NCI-H82 (cell line): Measurements from ENCODE around the gene UNC5A.

Experiments used
- DNase-seq: peaks from one replicate; lab custom pipeline; 2025; lab: John Stamatoyannopoulos, UW

The UNC5A gene

DNA sequence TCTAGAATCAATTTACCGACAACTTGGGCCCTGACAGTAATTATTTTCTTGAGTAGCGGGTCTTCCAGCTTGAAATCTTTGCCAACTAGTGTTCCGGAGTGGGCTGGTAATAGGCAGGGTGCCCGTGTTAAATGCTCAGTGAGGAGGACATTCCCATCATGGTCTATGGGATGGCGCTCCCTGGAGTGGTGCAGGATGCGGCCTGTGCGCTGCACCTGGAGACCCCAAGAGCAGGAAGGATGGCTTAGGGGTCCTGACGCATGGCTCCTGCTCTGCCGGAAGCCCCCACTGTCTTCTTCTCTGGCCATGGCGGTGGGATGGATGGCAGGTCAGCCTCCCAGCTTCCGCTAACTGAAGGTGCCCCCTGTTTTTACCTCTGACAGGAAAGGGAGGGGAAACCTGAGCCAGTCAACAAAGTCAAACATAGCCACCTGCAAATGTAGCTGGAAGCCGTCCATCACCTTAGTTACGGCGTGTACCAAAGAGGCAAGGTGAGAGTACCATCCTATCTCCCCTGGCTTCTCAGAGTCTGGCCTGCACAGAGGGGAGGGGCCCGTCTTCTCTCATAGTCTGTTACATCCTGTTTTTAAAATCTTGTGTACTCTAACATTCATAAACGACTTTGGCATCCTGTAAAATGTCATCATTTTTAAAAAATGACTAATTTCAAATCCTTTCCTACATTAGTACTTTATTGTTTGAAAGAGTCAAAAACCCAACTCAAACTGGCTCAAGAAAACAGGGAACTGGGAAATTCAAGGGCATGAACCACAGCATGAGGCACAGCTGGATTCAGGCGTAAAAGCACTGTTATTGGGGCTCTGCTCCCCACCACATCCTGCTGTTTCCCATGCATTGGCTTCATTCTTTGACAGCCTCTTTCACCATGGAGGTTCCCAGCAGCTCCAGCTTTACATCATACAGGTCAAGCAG is 28.5 kb upstream of the UNC5A start:
- no peak for DNase-seq

DNA sequence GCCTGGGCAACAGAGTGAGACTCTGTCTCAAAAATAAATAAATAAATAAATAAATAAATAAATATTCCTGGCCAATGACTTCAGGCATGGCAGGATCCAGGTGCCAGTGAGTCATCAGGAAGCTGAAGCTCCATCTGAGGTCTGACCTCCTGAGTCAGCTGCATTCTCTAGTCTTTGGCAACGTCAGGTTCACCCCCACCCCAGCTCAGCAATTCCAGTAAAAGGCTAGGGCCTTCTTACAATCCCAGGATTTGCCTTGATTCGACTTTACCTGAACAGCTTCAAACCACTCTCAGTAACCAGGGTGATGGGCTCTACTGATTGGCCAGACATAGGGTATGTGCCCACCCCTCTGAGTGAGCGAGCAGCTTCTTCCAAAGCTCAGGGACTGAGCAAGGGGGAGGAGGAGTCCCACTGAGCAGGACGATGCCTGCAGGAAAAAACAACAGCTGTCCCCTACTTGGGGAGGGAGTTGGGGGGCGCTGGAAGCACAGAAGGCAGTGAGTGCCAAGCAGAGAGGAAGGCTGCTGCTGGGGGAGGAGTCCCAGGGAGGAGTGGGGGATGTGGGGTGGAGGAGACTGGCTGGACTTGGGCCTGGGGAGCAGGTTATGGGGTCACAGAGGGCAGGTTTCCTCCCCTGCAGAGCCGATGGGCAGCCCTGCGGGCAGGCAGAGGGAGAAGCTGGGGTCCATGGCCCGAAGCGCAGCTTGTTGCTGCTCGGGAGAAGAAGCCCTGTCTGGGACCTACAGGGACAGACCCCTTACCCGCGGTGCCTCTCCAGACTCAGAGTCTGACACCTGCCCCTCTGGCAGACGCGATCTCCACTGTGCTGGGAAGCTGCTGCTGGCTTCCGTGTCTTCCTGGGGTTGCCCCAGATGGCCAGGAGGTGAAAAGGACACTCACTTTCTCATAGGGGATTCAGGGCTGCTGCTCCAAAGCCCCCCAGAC is 25.9 kb upstream of the UNC5A start:
- peak; percentile 95 for DNase-seq

DNA sequence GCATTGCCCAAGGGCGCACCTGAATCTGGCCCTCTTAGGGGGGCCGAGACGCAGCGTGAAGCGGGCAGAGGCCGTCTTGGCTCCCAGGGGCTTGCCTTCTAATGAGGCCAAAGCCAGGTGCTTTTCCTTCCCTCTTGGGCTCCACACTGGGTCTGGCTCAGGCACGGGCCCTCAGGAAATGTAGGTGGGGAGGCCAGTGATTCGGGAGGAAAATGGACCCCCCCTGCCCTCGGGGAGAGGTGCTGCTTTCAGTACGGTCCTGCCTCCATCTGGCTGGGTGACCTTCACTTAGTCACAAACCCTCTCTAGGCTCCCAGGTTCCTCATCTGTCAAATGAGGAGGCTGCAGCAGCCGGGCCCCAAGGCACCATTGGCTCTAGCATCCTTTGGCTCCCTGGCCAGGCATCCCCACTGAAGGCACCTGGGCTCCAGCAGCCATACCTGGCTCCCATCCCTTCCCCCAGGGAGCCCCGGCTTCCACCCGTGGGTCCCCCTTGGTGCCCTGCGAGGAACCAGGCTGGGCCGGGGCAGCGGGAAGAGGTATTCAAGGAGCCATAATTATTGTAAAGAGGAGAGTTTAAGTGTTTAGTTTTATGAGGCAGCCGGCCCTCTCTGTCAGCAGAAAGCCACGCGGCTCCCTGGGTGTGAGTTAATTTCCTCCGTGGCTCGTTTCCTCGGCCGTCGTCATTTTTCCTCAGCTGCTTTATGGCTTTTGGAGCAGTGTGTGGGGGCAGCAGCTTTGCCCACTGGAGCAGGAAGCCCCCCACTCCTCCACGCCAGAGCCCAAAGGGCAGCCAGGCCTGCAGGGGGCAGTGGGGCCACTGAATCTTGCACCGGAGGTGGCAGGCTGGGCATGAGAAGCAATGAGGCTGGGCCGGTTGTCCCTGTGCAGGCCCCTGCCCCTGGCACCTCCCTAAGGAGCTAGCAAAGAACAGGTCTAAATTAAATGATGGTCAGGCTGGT is 24.9 kb upstream of the UNC5A start:
- no peak for DNase-seq

DNA sequence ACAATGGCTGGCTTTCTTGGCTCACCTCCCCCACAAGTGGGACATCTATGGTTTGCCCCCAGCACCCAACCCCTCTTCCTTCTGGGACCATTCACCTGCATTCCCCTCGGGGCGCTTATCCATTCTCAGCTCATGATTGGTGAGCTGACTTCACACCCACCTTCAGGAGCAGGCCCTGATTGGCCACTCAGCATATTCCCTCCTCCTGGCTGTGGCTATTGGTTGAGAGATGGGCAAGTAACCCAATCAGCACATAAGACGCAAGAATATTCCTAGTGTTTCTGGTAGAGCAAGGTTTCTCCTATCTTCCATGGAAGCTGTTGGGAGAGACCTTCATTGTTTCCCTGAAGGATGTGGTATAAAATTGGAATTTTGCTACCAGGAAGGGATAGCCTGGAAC is 22.7 kb upstream of the UNC5A start:
- DNase-seq = no peak

DNA sequence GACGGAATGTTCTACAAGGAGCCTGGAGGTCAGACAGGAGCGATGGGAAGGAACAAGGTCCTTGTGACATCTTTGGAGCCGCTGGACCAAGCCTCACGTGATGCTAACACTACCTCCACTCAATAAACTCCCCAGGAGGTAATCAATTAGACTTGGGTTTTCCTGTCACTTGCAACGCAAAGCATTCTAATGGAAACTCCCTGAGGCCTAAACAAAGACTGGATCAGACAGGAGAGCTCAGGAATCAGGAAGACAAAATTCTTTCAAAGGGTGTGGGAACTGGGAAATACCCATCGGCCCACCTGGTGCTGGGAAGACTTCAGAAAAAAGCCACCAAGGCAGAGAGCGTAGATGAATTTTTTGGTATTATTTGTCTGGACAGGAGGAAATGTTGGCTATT is 22.3 kb upstream of the UNC5A start:
- no peak for DNase-seq

DNA sequence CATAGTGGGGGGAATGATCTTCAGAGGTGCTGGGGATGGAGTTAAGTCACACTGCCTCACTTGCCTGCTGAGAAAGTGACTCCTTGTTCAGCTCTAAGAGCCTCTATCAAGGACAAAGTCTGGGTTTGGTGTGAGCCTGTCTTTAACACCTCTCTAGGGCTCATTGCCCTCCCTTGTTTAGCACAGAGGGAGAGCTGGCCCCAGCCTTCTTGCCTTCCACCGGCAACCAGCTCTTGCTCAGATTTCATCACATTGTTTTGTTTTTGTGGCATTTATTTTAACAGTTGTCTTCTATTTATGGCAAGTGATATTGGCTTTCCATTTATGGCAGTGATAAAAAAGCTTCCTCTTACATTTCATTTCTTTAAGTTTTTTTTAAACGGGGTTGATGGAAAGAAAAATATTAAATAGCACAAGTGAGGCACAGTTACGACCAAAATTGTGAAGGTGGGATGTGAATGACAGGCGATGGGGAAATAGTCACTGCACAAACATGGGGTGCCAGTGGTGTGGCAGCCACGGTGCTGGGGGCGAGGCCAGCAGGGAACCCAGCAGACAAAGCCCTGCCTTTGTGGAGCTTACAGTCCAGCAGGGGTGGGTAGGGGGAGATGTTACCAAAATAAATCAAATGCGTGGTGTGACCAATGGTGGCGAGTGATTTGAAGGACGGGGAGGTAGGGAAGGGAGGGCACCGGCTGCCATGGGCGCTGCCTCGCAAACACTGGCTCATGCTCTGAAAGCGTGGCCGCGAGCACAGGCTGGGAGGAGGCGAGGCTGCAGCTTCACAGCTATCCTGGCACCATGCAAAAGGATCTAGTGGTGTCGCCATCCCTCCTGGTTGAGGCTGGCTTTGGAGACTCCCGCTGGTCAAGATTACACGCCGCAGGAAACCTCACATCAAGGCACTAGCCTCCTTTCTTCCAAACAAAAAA is 21.2 kb upstream of the UNC5A start:
- no peak for DNase-seq

DNA sequence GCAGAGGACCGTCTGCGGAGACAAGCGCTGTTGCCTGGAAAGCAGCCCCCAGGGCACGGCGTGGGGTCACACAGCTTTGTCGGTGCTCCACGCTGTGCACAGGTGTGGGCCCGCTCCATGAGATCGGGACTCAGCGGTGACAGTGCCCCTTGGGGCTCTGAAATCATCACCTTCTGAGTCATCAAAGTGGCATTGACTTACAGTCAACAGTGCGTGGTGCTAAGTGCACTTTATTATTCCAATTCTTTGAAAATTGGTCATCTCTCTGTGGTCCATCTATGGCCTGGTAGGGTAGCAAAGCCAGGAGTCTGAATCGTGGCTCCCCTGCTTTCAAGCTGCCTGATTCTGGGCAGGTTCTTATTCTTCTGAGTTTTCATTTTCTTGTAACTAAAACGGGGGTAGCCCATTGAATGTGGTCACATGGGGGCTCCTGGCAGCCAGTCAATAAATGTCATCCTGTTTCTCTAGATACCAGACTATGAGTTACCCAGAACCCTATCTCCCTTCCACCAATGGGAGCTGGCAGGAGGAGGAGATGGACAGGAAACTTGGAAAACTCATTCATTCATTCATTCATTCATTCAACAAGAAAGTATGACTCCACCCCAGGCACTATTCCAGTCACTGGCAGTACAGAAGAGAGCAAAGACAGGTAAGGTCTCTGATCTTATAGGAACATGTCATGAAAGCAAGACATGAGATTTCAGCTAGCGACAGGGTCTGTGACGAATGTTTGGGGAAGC is 20.3 kb upstream of the UNC5A start:
- DNase-seq = no peak

DNA sequence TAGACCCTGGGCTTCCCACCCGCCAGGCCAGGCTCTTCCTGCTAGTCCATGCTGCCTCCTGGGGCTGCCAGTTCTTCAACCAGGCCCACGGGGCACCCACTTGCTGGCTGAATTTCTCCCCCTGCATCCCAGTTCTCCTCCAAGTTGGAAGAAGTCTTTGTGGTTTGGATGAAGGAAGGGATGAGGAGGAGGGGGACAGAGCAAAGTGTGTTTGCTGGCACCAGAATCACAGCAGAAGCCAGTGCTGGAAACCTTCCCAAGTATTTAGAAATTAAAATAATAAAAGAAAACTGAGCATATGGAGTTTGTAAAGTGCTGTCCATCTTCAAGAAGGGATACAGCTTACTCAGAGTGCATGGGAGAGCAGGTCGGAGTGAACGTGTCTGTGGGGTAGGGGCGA is 19.4 kb upstream of the UNC5A start:
- no peak for DNase-seq

DNA sequence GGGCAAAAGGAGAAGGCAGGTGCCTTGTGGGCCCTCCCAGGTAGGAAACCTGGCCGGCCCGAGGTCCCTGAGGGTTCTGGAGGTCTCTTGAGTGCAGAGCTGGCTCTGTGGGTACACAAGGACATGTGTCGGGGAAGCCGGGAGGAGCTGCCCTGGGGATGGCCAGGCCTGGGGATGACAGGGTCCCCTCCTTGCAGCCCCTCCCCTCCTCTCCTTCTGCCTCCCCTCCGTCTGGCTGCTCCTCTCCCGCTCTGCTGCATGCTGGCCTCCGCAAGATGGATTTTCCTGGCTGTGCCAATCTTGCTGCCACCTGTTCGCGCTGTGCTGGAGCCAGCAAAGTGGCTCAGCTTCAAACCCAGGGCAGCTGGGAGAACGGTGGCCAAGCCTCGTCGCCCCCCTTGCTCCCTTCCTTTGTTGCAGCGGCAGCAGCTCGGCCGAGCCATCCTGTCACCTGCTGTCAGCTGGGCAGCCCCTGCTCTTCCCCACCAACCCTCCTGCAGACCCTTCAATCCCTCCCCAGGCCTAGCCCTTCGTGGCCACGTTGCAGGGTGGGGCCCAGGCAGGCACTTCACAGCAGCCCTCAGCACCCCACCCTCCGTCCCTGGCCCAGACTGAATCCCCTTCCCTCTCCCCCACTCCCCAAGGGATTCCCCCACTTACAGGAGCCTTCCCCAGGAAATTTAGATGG is 17.6 kb upstream of the UNC5A start:
- no peak for DNase-seq

DNA sequence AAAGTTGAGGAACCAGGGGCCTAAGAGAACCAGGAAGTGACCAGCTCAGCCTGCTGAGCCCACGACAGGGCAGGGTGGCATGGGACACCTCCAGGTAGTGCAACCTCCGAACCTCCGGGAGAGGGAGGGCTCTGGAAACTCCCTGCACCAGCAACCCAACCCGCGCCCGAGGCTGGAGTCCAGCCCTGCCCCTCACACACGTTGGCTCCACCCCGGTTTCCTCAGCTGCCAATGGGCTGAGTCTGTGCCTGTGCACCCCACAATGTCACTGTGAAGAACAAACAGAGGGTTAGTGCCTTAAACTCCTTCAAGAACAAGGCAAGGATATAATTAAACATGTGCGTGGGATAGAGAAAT is 17.0 kb upstream of the UNC5A start:
- DNase-seq = no peak

DNA sequence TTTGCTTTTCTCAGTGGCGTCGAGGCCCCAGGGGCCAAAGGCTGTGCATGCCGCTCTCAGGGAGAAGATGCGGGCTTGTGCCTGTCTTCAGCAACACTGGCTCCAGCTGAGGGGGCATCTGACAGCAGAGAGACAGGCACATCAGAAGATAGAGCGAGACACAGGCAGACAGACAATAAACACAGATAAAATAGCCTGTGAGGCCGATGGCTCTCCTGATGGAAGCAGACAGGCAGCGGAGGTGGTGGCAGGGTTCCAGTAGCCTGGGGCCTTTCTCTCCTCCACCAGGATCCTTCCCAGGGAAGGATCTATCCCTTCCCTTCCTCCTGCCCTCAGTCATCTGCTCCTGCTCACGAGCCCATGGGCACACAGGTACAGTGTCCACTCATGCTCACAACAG is 16.6 kb upstream of the UNC5A start:
- no peak for DNase-seq

DNA sequence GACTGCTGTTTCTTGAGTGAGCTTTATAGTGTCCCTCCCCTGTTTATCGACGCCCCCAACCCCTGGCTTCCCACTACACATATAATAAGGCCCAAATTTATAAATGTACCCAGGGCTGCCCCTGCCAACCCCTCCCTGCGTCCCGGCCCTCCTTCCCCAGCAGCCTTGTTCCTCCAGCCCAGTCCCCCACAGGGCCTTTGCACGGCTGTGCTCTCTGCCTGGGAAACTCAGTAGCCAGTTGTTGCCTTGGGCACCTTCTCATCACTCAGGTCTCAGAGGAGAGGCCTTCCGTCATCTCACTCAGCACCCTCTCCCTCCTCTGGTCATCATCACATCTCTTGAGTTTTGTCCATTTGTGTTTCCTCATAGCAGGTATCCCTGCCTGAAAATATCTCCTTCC is 15.8 kb upstream of the UNC5A start:
- no peak for DNase-seq

DNA sequence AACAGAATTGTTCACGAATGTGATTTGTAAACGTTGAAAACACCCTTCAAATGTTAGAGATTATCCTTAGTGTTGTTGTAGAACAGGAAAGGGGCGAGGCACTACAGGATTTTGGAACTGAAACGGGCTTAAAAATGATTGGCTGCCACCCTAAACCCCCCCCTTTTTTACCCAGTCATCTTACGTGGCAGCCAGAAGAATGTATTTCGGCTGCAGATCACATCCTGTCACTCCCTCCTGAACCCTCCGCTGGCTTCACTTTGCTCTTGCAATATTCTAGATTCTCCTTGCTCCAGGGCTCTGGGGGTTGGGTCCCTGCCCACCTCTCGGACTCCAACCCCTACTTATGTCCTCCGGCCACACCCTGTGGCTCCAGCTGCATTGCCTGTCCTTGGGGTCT is 13.9 kb upstream of the UNC5A start:
- no peak for DNase-seq

DNA sequence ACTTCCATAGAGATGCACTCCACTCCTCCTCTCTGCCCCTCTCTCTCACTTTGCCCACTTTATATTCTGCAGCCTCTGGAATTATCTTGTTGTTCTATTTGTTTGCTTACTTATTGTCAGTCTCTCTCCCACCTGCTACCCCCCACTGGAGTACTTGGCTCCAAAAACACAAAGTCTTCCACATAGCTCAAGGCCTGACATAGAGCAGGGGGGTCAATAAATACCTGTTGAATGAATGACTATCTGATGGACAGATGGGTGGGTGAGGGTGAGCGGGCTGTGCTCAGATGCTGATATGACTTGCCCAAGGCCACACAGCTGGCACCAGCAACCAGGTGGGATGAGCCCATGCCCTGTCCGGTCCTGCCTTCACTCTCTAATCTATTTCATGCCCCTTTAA is 13.4 kb upstream of the UNC5A start:
- no peak for DNase-seq

DNA sequence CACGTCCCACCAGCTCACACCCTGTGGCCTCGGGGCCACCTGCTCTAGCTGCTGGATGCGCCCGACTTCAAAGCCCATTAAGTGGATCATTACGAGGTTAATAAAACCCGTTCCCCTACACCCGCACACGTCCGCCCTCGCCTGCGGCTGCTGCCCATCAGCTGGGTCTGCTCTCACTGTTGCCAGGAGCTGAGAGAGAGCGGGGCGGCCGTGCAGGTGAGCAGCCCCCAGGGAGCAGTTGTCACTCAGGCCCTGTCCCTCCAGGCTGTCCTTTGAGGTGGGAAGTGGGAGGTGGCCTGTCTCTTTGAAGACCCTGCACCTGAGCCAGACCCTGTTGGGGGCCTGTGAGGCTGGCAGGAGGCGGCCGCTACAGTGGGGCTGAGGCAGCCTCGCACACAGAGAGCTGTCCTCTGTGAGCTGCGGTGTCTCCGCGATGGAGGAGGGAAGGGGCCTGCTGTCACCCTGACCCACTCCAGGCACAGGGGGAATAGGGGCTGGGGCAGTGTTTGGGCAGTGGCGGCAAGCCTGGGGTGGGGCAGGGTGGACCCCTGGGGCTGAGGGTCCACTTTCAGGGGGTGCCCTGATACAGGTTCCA is 12.8 kb upstream of the UNC5A start:
- DNase-seq = peak; percentile 74

DNA sequence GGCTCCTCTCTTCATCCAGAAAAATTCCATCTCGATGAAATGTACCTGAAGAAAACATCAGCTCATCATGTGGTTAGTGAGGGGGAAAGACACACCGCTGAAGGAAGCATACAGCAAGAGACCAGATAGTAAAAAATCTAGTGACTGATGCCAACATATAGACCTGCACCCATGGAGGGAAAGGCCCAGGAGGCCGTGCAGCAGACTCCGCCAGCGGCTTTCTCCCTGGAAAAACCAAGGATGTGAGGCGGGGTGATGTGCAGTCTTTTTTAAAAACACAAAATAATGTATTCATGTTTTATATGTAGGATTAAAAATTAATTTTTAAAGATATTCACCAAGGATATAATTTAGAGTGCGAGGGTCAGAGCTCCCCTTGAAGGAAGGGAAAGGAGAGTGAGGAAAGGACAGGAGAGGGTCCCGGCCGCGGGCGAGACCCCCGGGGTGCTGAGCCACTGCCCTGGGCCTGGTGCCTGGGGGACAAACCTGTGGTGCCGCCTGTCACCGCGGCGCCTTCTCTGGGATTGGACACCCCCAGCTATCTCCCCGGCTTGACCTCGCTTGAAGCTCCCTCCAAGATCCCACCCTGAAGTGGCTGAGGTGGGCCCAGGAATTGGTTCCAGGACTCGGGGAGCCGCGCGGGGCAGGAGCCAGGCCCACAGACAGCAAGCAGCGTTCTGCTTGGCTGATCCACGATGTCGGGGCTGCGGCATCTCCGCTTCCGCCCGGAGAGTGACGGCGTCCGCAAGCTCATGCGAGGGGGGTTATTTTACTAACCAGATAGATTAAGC is 12.1 kb upstream of the UNC5A start:
- no peak for DNase-seq

DNA sequence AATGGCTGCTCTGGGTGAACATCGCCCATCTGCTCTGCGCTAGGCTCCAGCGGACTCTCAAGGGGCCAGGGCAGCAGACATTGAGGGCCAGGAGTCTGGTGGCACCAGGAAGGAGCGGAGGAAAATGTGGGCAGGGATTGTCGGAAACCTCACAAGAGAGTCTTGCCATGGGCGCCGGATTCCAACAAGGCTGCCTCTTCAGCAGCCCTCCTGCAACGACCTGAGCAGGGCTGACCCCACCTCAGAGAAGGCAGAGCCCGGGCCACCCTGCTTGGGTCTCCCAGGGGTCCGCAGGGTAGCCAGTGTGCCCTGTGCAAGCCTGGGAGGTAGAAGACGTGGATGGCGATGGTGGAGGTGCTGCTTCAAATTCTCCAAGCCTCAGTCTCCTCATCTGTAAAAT is 11.4 kb upstream of the UNC5A start:
- DNase-seq = no peak

DNA sequence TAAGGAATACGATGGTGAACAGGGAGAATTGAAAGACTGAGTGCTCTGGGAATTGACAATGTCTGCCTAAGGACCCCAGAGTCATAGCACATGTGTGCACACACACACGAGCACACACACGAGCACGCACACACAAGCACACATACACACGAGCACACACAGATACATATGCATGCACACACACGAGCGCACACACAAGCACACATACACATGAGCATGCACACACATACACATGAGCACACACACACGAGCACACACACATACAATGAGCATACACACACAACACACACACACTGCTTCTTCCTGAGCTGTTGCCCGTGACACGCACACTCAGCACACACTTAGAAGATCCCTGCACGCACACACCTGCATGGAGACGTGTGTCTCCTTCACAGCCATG is 10.9 kb upstream of the UNC5A start:
- DNase-seq = no peak
